H1 (cell line): ENCODE data around the gene NDUFB3. TPM values are rescaled to one million over a fixed set of nuclear protein-coding genes. Genes with fewer than 3 reads are reported as not detected.

Source experiments
- CTCF ChIA-PET: fragments of 300-600 bp; sonication (Branson Sonifier 250); formaldehyde crosslinking; loops from one replicate; lab custom pipeline; 2021; ENCODE audit not compliant: partially characterized antibody; lab: Charles Lee
- POLR2A ChIA-PET: fragments of 300-600 bp; sonication (Branson Sonifier 250); formaldehyde crosslinking; loops from one replicate; lab custom pipeline; 2021; ENCODE audit warnings: inconsistent platforms; ENCODE audit not compliant: partially characterized antibody; lab: Charles Lee
- DNase-seq, 2 experiments: peaks; one replicate each; pipeline versions ENCODE4 v3.0.0 to v3.0.0-alpha.2; 2010 to 2022; ENCODE audit warnings: low spot score in 2 of 2, low read depth in 1 of 2, mixed read lengths in 1 of 2
- FAIRE-seq: peaks from 2 replicates; lab custom pipeline; 2011; peaks lifted over from hg19 to GRCh38; lab: Jason Lieb, UNC
- H2AFZ ChIP-seq: 2 replicates; pipeline ENCODE4 v1.8.1; 2012; ENCODE audit warnings: low read length, inconsistent platforms
- H2AK5ac ChIP-seq: 2 replicates; pipeline ENCODE4 v1.6.1; 2013; ENCODE audit warnings: low read depth, low read length
- H2BK120ac ChIP-seq: replicated peaks from 2 replicates; pipeline ENCODE3; 2013; ENCODE audit warnings: low read depth, low read length, inconsistent platforms
- H2BK12ac ChIP-seq: 2 replicates; pipeline ENCODE4 v1.6.1; 2013; ENCODE audit warnings: low read depth, low read length
- H2BK15ac ChIP-seq: 2 replicates; pipeline ENCODE4 v1.6.1; 2013; ENCODE audit warnings: low read length
- H2BK20ac ChIP-seq: 2 replicates; pipeline ENCODE4 v1.6.1; 2013; ENCODE audit warnings: low read length
- H2BK5ac ChIP-seq: 2 replicates; pipeline ENCODE4 v1.6.1; 2013; ENCODE audit warnings: low read depth, low read length
- H3K14ac ChIP-seq: 2 replicates; pipeline ENCODE4 v1.6.1; 2013; ENCODE audit warnings: inconsistent platforms; ENCODE audit not compliant: insufficient read length
- H3K18ac ChIP-seq: 2 replicates; pipeline ENCODE4 v1.6.1; 2013; ENCODE audit warnings: low read length; ENCODE audit errors: extremely low read depth
- H3K23ac ChIP-seq: 2 replicates; pipeline ENCODE4 v1.6.1; 2013; ENCODE audit warnings: inconsistent platforms; ENCODE audit not compliant: insufficient read length
- H3K23me2 ChIP-seq: 2 replicates; pipeline ENCODE4 v1.6.1; 2013; ENCODE audit warnings: low read depth, low read length
- H3K27ac ChIP-seq: 2 replicates; pipeline ENCODE4 v1.6.1; 2011; ENCODE audit warnings: low read depth, low read length, inconsistent platforms
- H3K27me3 ChIP-seq, 4 experiments: replicated peaks in 1 of 4; 1 replicate in 1 of 4; 2 replicates in 3 of 4; pipeline versions ENCODE4 v1.6.1 to v1.8.1; 2011 to 2013; ENCODE audit warnings: low read length in 3 of 4, mild to moderate bottlenecking in 3 of 4, inconsistent platforms in 2 of 4, mixed read lengths in 2 of 4, moderate library complexity in 1 of 4; ENCODE audit not compliant: control insufficient read depth in 3 of 4, insufficient read depth in 3 of 4; ENCODE audit errors: extremely low read depth in 1 of 4
- H3K36me3 ChIP-seq, 4 experiments: 2 replicates each; pipeline versions ENCODE4 v1.6.1 to v1.8.1; 2011 to 2013; ENCODE audit warnings: mild to moderate bottlenecking in 4 of 4, low read length in 3 of 4, moderate library complexity in 2 of 4, control low read depth in 1 of 4, inconsistent platforms in 1 of 4; ENCODE audit not compliant: insufficient read depth in 4 of 4, control insufficient read depth in 2 of 4
- H3K4ac ChIP-seq: replicated peaks from 2 replicates; pipeline ENCODE3; 2013; ENCODE audit warnings: low read length, low read depth, mixed read lengths, inconsistent platforms; ENCODE audit not compliant: insufficient read length
- H3K4me1 ChIP-seq, 4 experiments: replicated peaks in 1 of 4; 1 replicate in 1 of 4; 2 replicates in 3 of 4; pipeline versions ENCODE4 v1.6.1 to v1.8.1; 2011 to 2013; ENCODE audit warnings: low read length in 3 of 4, inconsistent platforms in 2 of 4, mixed read lengths in 1 of 4; ENCODE audit not compliant: insufficient read depth in 4 of 4, control insufficient read depth in 3 of 4
- H3K4me2 ChIP-seq, 2 experiments: 2 replicates each; pipeline versions ENCODE4 v1.6.1 to v1.8.1; 2011 to 2013; ENCODE audit warnings: low read depth in 2 of 2, low read length in 2 of 2, control low read depth in 1 of 2, inconsistent platforms in 1 of 2, mild to moderate bottlenecking in 1 of 2; ENCODE audit not compliant: insufficient read depth in 1 of 2
- H3K4me3 ChIP-seq, 4 experiments: fragments of 200-600, 300-600 bp in 1 of 4; sonication (generic), shearing (Covaris generic), sonication (Bioruptor Twin) in 1 of 4; 2 replicates each; pipeline versions ENCODE4 v1.5.1 to v1.8.1; 2011 to 2016; ENCODE audit warnings: low read length in 4 of 4, low read depth in 3 of 4, control low read depth in 2 of 4, inconsistent platforms in 2 of 4, mild to moderate bottlenecking in 2 of 4, mixed read lengths in 1 of 4, moderate library complexity in 1 of 4; ENCODE audit not compliant: insufficient read depth in 2 of 4; ENCODE audit errors: extremely low read depth in 1 of 4
- H3K56ac ChIP-seq: replicated peaks from 2 replicates; pipeline ENCODE3; 2013; ENCODE audit warnings: low read depth, mild to moderate bottlenecking, mixed read lengths, low read length, inconsistent platforms; ENCODE audit not compliant: insufficient read length
- H3K79me1 ChIP-seq: 2 replicates; pipeline ENCODE4 v1.6.1; 2013; ENCODE audit warnings: low read depth, low read length, control low read depth
- H3K79me2 ChIP-seq, 2 experiments: 2 replicates each; pipeline versions ENCODE4 v1.6.1 to v1.8.1; 2012 to 2013; ENCODE audit warnings: low read length in 2 of 2, mild to moderate bottlenecking in 2 of 2, inconsistent platforms in 1 of 2; ENCODE audit not compliant: insufficient read depth in 2 of 2, control insufficient read depth in 1 of 2
- H3K9ac ChIP-seq, 4 experiments: replicated peaks in 1 of 4; 1 replicate in 1 of 4; 2 replicates in 3 of 4; pipeline versions ENCODE4 v1.6.1 to v1.8.1; 2011 to 2013; ENCODE audit warnings: low read depth in 3 of 4, low read length in 3 of 4, control low read depth in 2 of 4, mild to moderate bottlenecking in 2 of 4, moderate library complexity in 2 of 4, inconsistent platforms in 1 of 4; ENCODE audit errors: extremely low read depth in 1 of 4
- H3K9me3 ChIP-seq, 2 experiments: 2 replicates each; pipeline versions ENCODE4 v1.6.1 to v1.8.1; 2012 to 2013; ENCODE audit warnings: mild to moderate bottlenecking in 2 of 2, moderate library complexity in 2 of 2, control low read depth in 1 of 2, inconsistent platforms in 1 of 2, low read depth in 1 of 2, low read length in 1 of 2, mixed read lengths in 1 of 2; ENCODE audit not compliant: insufficient read depth in 2 of 2
- H4K20me1 ChIP-seq, 2 experiments: replicated peaks in 1 of 2; 2 replicates each; pipeline versions ENCODE3 to v1.8.1; 2011 to 2013; ENCODE audit warnings: inconsistent platforms in 2 of 2, low read length in 2 of 2, mild to moderate bottlenecking in 1 of 2; ENCODE audit not compliant: insufficient read depth in 2 of 2, control insufficient read depth in 1 of 2
- H4K5ac ChIP-seq: 2 replicates; pipeline ENCODE4 v1.6.1; 2013; ENCODE audit warnings: low read length, low read depth, mixed read lengths, inconsistent platforms; ENCODE audit not compliant: insufficient read length
- H4K8ac ChIP-seq: 2 replicates; pipeline ENCODE4 v1.8.0; 2013; ENCODE audit warnings: mild to moderate bottlenecking, moderate library complexity, low read length, inconsistent platforms; ENCODE audit not compliant: insufficient read depth; ENCODE audit errors: extremely low read depth
- H4K91ac ChIP-seq: replicated peaks from 2 replicates; pipeline ENCODE3; 2013; ENCODE audit warnings: low read length, mixed read lengths, inconsistent platforms; ENCODE audit not compliant: insufficient read length
- ASH2L ChIP-seq: fragments of 200-600, 300-600 bp; sonication (generic); IDR thresholded peaks from one replicate; pipeline ENCODE4 v1.7.1; 2017; ENCODE audit warnings: low read length
- BACH1 ChIP-seq: IDR thresholded peaks from 2 replicates; pipeline ENCODE4 v1.6.1; 2012; ENCODE audit warnings: low read length, improper control_type of control experiment
- CHD1 ChIP-seq: IDR thresholded peaks from 2 replicates; pipeline ENCODE4 v1.6.1; 2012; ENCODE audit warnings: low read depth, low read length, improper control_type of control experiment
- EP300 ChIP-seq, 2 experiments: IDR thresholded peaks; 1 replicate in 1 of 2; 2 replicates in 1 of 2; pipeline ENCODE4 v1.6.1; 2011 to 2012; ENCODE audit warnings: low read depth in 2 of 2, low read length in 2 of 2, mild to moderate bottlenecking in 2 of 2, borderline replicate concordance in 1 of 2, inconsistent platforms in 1 of 2, moderate library complexity in 1 of 2
- EZH2 ChIP-seq: fragments of 200-600 bp; sonication (generic); IDR thresholded peaks from 2 replicates; pipeline ENCODE4 v1.7.1; 2012; ENCODE audit warnings: low read depth, mild to moderate bottlenecking, moderate library complexity, low read length, inconsistent platforms; ENCODE audit not compliant: severe bottlenecking
- FOSL1 ChIP-seq: IDR thresholded peaks from 2 replicates; pipeline ENCODE4 v1.6.1; 2011; ENCODE audit warnings: mild to moderate bottlenecking, low read depth, low read length, moderate library complexity; ENCODE audit not compliant: insufficient read depth
- GABPA ChIP-seq: IDR thresholded peaks from 2 replicates; pipeline ENCODE4 v1.6.1; 2011; ENCODE audit warnings: mild to moderate bottlenecking, low read length, moderate library complexity, borderline replicate concordance; ENCODE audit not compliant: insufficient read depth
- KDM1A ChIP-seq: fragments of 200-600, 300-600 bp; sonication (generic); IDR thresholded peaks from 2 replicates; pipeline ENCODE4 v1.7.1; 2016; ENCODE audit warnings: mild to moderate bottlenecking, low read length, borderline replicate concordance
- NRF1 ChIP-seq: IDR thresholded peaks from 2 replicates; pipeline ENCODE4 v1.6.1; 2011; ENCODE audit warnings: mild to moderate bottlenecking, low read depth, low read length, improper control_type of control experiment
- PHF8 ChIP-seq: fragments of 200-600 bp; sonication (generic); conservative IDR thresholded peaks from 2 replicates; pipeline ENCODE4 v1.7.1; 2012; ENCODE audit warnings: low read depth, mild to moderate bottlenecking, inconsistent platforms, low read length, moderate library complexity
- RXRA ChIP-seq: IDR thresholded peaks from 2 replicates; pipeline ENCODE4 v1.6.1; 2011; ENCODE audit warnings: low read depth, mild to moderate bottlenecking, low read length, moderate library complexity; ENCODE audit not compliant: insufficient read depth
- SP2 ChIP-seq: IDR thresholded peaks from 2 replicates; pipeline ENCODE4 v1.6.1; 2012; ENCODE audit warnings: mild to moderate bottlenecking, low read length, inconsistent platforms
- ZNF274 ChIP-seq: IDR thresholded peaks from 2 replicates; pipeline ENCODE4 v1.7.0; 2012; ENCODE audit warnings: low read length, borderline replicate concordance; ENCODE audit errors: extremely low read depth
- WGBS, 2 experiments: shearing (Covaris generic) in 1 of 2; methylation state at CpG; one replicate each; pipeline versions ENCODE4 v1.1.6 to v1.1.7; 2013 to 2015; ENCODE audit warnings: low lambda C conversion rate in 2 of 2, mixed read lengths in 2 of 2, inconsistent platforms in 1 of 2, low coverage in 1 of 2, missing lambda C conversion rate in 1 of 2; ENCODE audit not compliant: insufficient replicate concordance in 2 of 2, insufficient coverage in 1 of 2, insufficient read length in 1 of 2; ENCODE audit errors: extremely low coverage in 1 of 2, missing lambda C conversion rate in 1 of 2; 5-methylcytosine and 5-hydroxymethylcytosine counted together
- polyA plus RNA-seq, 7 experiments: library from polyadenylated mRNA; depleted of rRNA in 3 of 7; stranded (reverse) in 5 of 7; unstranded in 2 of 7; fragments of >200 nt in 5 of 7; fragments of 200-250 nt in 2 of 7; gene quantifications; 1 replicate in 5 of 7; 2 replicates in 1 of 7; 4 replicates in 1 of 7; pipeline versions ENCODE4 v1.2.1 to v1.2.3, GENCODE V29; 2011 to 2013; ENCODE audit warnings: missing spikeins in 2 of 7, mixed read lengths in 2 of 7
- total RNA-seq: library from RNA; stranded (reverse); fragmentation: NEBNext Ultra II Directional; extraction: Animal tissue kit (Norgen Biotek cat#: 25700); gene quantifications from 2 replicates; pipeline ENCODE4 v1.2.1, GENCODE V29; 2021

The NDUFB3 gene
- total and polyA plus RNA-seq, 2 of the 8 experiments (the other 6 are each of a cell fraction or from before 2014, with no cell fraction given): 38.2 to 55.3 TPM

DNA sequence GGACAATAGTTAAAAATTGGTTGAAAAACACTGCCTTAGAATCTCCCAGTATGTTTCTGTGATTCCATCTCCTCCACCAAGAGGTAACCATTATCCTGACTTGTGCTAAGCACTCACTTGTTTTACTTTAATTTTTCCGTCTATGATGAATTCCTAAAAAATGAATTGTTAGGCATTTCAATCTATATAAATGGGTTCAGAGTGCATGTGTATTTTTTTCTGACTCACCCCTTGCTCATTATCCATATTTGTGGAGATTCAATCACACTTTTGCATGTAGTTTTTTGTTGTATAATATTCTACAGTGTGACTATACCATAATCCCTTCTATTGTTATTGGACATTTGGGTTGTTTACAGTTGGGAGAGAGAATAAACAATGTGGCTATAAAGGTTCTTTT lies 1.3 kb downstream of the NDUFB3 start:
- no peak overlapping the region for H3K23ac ChIP-seq
- no peaks in the 10 kb centered on the region for H3K36me3 ChIP-seq
- TF ChIP-seq SP2: no peak
- no peak for TF ChIP-seq CHD1
- TF ChIP-seq KDM1A: no peak
- TF ChIP-seq ASH2L: no peak
- no peak for TF ChIP-seq NRF1
- no peak for TF ChIP-seq BACH1
- TF ChIP-seq GABPA: no peak
- no peak for TF ChIP-seq EZH2
- TF ChIP-seq ZNF274: no peak
- TF ChIP-seq FOSL1: no peak
- no peak for TF ChIP-seq PHF8
- no peak for TF ChIP-seq EP300 (IDR thresholded peaks at IDR 0.05; ENCODE audit: borderline replicate concordance in 1 of 2, low read depth in 2 of 2, low read length in 2 of 2)
- TF ChIP-seq RXRA: no peak
- H4K5ac ChIP-seq: no peak overlapping the region
- H3K4ac ChIP-seq: no peak overlapping the region
- no peak overlapping the region for H4K91ac ChIP-seq
- no peak overlapping the region for H3K14ac ChIP-seq
- POLR2A ChIA-PET: interaction anchor here (1.3 to 1.4 kb wide), 2 partner anchors 45 to 110 kb away, joined by 3 to 5 read pairs; partner anchors contain the start of gene ORC2
- peaks cover 0 to 3% (median 0%) of the 10 kb centered on the region in 4 experiments; a peak in 2 of 7 replicates for H3K4me1 ChIP-seq
- no peak overlapping the region for H2BK15ac ChIP-seq
- WGBS, 2 experiments: 70% methylated on average over 1 of the region's 1 CpG; no CpG with 5 or more reads in 1 of the 2 experiments
- H2BK20ac ChIP-seq: no peak overlapping the region
- H3K4me2 ChIP-seq: peak overlapping the region; percentile 68 to 82; a peak in 2 of 4 replicates
- H4K8ac ChIP-seq: no peak overlapping the region
- H3K79me2 ChIP-seq: peaks cover 0 to 28% of the 10 kb centered on the region in 2 experiments; a peak in 2 of 4 replicates
- H3K79me1 ChIP-seq: no peaks in the 10 kb centered on the region
- peak overlapping the region in 2 of 4 experiments; percentile 82 to 99; a peak in 4 of 8 replicates for H3K4me3 ChIP-seq
- no peak overlapping the region for H2BK5ac ChIP-seq
- DNase-seq: no peak
- no peak overlapping the region for H3K27ac ChIP-seq
- no peaks in the 10 kb centered on the region for H3K27me3 ChIP-seq
- H3K23me2 ChIP-seq: peaks cover 4% of the 10 kb centered on the region
- H3K9ac ChIP-seq: no peak overlapping the region
- H2BK12ac ChIP-seq: no peak overlapping the region
- no peak overlapping the region for H3K56ac ChIP-seq
- no peak overlapping the region for H3K18ac ChIP-seq
- no peak overlapping the region for H2BK120ac ChIP-seq
- CTCF ChIA-PET: interaction anchor here (1.1 to 6.7 kb wide), 2 partner anchors 108 to 110 kb away, joined by 4 to 102 read pairs; partner anchors contain the start of gene ORC2
- H2AFZ ChIP-seq: no peak overlapping the region
- no peaks in the 10 kb centered on the region for H4K20me1 ChIP-seq
- no peaks in the 10 kb centered on the region for H3K9me3 ChIP-seq
- no peak for FAIRE-seq
- H2AK5ac ChIP-seq: no peak overlapping the region
